ENCODE measurements around the gene MEX3D. TPM values are rescaled to one million over a fixed set of nuclear protein-coding genes. Genes with fewer than 3 reads are reported as not detected.
A peak's percentile ranks its signal among the peaks of the same experiment; 100 is the strongest.
"Not testable (repeated sequence)": the region's sequence is repeated elsewhere in the genome, so short reads cannot be mapped to it uniquely, and the experiment has no call there.

The MEX3D gene
- total RNA-seq, 1 donor from 2014 or later: 57.7 TPM

DNA sequence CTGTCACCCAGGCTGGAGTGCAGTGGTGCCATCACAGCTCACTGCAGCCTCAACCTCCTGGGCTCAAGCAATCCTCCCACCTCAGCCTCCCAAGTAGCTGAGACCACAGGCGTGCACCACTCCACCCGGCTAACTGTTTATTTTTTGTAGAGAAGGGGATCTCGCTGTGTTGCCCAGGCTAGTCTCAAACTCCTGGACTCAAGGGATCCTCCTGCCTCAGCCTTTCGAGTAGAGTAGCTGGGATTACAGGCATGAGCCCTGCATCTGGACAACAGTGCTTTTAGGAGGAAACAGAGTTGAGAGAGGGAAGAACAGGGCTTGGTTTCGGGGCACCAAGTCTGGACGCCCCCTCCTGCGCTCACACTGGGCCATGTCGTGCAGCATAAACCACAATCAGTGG is 48.3 kb downstream of the MEX3D start:
- DNase-seq (ENCODE audit: low read depth): not testable (repeated sequence)

DNA sequence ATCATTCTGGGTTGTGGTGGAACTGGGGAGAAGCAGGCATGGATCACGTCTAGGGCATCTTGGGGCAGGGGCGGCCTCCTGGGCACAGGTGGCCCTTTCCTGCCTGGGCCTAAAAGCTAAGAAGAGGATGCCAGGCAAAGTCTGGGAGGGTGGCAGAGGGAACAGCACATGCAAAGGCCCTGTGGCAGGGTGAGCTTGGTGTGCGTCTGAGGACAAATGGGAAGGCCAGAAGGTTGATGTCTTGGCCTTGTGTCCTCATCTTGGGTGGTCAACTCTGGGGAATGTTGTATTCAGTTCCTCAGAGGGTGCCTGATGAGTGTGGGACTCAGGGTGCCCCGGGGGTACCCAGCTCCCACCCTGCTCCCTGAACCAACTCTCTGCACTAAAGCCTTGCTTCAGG is 49.7 kb downstream of the MEX3D start:
- DNase-seq (ENCODE audit: low read depth): no peak

DNA sequence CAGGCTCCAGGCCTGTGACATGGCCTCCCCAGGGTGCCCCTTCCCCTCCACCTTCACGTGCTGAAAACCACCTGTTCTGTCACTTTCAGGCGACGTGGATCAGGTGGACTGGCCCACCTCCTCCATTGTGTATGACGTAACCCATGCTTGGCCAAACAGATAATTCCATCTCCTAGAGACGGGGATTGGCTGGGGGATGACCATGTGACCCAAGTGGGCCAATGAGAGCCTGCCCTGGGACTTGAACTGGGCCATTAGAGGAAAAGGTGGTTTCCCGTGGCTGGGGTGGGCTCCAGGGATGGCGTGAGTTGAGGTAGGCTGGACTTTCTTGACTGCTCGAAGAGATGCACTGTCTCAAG is 51.8 kb downstream of the MEX3D start:
- no peak for DNase-seq (ENCODE audit: low read depth)

GRCh38 chr19:1514986-1515721 is 53.0 kb downstream of the MEX3D start:
- no peak for DNase-seq (ENCODE audit: low read depth)

DNA sequence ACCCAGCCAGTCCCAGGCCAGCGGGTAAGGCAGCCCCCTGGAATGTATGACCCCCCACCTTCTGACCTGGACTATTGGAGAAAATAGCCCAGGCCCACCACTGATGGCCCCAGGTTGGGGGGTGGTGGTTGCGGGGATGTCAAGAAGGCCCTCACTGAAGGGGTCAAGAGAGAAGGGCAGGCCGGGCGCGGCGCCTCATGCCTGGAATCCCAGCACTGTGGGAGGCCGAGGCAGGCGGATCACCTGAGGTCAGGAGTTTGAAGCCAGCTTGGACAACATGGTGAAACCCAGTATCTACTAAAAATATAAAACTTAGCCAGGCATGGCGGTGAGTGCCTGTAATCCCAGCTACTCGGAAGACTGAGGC is 53.8 kb downstream of the MEX3D start:
- DNase-seq (ENCODE audit: low read depth): no peak

DNA sequence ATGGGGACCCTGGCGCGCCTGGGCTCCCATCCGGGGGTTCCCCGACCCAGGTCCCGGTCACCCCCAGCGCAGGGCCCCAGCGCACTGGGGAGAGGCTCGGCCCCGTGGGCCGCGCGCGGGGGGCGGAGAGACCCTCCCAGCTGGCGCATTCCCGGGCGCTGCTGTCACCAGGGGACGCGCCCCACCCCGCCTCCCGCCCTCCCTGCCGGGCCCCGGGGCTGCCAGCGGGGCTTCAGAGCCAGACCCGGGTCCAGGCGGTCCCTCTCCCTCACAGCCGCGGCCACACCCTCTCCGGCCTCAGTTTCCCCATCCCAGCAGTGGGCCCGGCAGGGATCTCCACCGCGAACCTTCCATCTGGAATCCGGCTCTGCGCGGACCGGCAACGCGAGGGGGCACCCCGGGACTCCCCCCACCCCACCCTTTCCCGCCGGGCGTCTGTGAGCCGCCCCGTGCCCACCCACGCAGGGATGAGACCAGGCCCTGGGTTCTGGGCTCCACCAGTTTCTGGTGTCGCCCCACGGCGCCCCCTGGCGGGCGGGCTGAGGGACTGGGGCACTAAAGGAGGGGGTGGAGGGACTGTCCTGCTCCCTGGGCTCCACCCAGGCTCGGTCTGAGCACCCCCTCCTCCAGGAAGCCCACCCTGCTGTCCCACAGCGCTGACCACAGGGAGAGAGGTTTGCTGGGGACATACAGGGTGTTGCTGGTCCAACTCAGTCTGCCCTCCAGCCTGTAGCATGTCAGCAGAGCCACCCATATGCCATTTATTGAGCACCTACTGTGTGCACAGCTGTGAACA is 54.4 kb downstream of the MEX3D start:
- DNase-seq (ENCODE audit: low read depth): no peak

DNA sequence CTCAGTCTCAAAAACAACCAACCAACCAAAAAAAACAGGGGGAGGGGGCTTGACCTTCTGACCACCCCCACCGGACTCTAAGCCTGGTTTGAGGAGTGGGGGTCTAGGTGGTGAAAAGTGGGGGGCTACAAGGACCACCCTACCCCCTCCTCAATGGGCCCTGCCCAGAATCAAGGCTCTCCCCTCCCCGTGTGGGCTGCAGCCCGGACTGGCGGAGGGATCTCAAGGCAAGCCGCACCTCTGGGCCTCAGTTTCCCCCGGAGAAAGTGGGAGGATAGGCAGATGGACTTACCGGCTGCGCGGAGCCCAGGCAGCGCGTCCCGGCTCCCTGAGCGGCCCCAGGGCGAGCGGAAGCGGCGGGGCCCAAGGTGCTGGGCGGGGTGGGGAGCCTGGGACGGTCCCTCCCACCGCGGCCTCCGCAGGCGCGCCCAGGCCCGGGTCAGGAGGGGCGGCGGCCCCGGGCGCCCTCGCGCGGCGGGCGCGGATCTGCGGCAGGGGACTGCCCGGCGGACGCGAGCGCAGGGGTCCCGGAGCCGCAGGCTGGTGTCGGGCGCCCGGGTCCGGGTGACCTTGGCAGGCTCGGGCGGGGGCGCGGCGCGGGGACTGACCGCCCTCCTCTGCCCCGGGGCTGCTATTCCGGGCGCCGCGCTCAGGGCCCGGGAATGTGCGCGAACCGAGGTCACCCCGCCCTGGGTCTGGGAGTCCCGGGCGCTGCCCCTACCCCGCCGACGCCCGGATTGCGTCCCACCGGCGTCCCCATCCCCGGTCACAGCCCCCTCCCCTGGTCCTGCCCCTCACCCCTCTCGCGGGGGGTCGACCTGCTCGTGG is 55.2 kb downstream of the MEX3D start, which contains the start of gene ADAMTSL5:
Gene ADAMTSL5, minus strand, starts transcription at position 349 of the 828 bp plus-strand sequence. CDS start 2,076 bp downstream, outside the sequence.
- no peak for DNase-seq (ENCODE audit: low read depth)

- DNase-seq (ENCODE audit: low read depth): no peak
Measured at GRCh38 chr19:1511318-1512317, 56.5 kb downstream of the MEX3D start.

GRCh38 chr19:1510807-1511206 is 57.3 kb downstream of the MEX3D start:
- no peak for DNase-seq (ENCODE audit: low read depth)

GRCh38 chr19:1510442-1510806 is 57.7 kb downstream of the MEX3D start:
- no peak for DNase-seq (ENCODE audit: low read depth)

GRCh38 chr19:1509602-1510441 is 58.3 kb downstream of the MEX3D start:
- no peak for DNase-seq (ENCODE audit: low read depth)

GRCh38 chr19:1508507-1508856 is 59.6 kb downstream of the MEX3D start:
- DNase-seq (ENCODE audit: low read depth): no peak

DNA sequence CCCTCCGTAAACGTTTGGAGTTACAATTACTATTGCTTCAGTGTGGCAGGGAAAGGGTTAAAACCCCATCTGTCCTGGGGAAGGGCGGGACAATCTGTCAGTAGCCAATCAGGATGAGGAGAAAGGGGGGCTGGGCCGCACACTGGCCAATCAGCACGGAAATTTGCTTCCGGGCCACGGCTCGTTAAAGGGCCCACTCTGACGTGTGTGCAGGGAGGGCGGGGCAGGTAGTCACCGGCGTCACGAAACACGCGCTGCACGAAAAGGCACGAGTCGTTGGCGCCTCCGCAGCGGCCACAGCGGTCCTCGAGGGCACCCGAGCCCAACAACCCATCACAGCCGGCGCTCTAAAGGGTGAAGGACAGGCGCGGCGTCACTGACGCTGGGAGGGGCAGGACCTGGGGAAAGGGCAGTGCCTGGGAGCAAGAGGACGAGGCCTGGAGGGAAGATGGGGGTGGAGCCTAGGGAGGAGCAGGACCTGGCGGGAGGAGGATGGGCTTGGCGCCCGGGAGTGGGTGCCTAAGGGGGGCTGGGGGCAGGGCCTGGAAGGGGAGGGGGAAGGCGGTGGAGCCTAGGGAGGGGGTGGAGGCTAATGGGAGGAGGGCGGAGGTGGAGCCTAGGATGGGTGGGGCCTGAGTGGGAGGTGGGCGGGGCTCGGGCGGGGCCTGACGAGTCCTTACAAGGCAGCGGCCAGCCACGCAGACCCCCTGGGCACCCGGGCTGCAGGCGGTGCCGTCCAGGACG is 60.2 kb downstream of the MEX3D start:
- peak; percentile 88 for DNase-seq (ENCODE audit: low read depth)

DNA sequence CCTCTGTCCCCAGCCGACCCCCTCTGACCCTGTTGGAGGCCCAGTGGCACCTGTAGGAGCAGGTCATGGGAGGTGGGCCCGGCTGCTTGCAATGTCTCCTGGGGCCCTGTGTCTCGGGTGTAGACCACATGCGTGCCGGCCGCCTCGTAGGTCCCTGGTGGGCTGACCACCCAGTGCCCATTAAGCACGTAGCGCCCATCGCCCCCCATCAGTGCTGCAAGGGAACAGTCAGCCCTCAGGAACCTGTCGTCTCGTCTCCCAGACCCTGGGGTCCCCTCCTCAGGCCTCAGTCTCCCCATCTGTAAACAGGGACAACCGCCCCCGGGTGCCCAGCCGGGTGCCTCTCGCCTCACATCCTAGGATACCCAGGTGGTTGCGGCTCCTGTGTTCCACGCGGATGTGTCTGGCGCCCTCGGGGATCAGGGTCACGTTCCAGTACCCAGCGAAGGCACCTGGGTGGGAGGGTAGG is 60.9 kb downstream of the MEX3D start:
- DNase-seq (ENCODE audit: low read depth): no peak

GRCh38 chr19:1505991-1506881 is 61.9 kb downstream of the MEX3D start:
- DNase-seq (ENCODE audit: low read depth): no peak

- DNase-seq (ENCODE audit: low read depth): no peak
Measured at GRCh38 chr19:1505012-1505411, 63.1 kb downstream of the MEX3D start.
